GM12872 (cell line): ENCODE measurements around the gene WIPF2.

Experiments used
- TF ChIP-seq, protein P1 (sequence below): IDR thresholded peaks from 3 replicates; pipeline ENCODE4 v1.5.1; 2011; ENCODE audit warnings: low read depth, mild to moderate bottlenecking, low read length, moderate library complexity; ENCODE audit not compliant: insufficient read depth

The WIPF2 gene

DNA sequence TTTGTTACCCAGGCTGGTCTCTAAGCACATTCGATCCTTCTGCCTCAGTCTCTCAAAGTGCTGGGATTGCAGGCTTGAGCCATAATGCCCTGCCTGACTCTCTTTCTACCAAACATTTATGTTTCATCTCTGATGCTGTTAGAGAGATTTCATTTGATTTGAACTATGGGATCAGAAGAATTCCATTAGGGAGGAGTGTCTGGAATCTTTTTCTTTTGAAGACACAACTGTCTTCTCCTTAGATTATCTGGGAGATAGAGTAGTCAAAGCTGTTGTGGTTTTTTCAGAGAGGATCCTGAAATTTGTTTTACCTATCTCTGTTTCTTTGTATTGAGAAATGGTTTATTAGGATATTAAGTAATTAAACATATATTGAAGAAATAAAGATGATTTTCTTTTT is 29.4 kb downstream of the WIPF2 start:
- TF ChIP-seq, protein P1, sequence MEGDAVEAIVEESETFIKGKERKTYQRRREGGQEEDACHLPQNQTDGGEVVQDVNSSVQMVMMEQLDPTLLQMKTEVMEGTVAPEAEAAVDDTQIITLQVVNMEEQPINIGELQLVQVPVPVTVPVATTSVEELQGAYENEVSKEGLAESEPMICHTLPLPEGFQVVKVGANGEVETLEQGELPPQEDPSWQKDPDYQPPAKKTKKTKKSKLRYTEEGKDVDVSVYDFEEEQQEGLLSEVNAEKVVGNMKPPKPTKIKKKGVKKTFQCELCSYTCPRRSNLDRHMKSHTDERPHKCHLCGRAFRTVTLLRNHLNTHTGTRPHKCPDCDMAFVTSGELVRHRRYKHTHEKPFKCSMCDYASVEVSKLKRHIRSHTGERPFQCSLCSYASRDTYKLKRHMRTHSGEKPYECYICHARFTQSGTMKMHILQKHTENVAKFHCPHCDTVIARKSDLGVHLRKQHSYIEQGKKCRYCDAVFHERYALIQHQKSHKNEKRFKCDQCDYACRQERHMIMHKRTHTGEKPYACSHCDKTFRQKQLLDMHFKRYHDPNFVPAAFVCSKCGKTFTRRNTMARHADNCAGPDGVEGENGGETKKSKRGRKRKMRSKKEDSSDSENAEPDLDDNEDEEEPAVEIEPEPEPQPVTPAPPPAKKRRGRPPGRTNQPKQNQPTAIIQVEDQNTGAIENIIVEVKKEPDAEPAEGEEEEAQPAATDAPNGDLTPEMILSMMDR: no peak

DNA sequence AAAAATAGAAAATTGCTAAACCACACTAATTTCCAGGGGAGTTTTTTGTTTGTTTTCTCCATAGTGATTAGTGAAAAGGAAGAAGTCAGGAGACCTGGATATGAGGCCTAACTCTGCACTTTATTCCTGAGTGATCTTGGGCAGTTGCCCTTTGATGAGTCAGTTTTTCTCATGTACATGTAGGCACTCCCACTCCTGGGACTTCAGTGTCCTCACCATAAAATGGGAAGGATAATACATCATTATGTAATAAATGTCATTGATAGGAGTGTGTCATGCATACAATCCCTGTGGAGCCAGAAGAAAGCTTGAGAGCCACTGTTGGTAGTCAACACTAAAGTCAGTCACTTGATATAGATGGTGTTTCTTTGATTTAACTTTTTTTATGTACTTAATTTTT is 32.5 kb downstream of the WIPF2 start:
- TF ChIP-seq, protein P1: no peak

DNA sequence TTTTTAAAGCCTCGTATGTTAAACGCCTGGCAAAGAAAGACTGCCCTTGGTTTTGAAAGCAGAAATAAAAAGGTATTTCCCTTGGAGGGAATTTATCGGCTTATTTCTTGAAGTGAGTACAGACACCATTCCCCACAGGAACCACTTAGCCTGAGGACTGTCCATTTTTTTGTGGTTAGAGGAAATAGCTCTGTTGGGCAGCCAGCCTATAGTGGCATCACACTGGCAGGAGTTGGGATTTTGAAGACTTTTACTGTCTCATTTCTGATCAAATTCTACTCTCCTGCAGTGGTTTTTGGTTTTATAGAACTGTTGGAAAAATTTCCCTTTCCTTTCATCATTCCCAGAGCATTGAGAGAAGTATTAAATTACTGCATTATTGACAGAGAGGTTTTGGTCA is 34.5 kb downstream of the WIPF2 start:
- TF ChIP-seq, protein P1: no peak

DNA sequence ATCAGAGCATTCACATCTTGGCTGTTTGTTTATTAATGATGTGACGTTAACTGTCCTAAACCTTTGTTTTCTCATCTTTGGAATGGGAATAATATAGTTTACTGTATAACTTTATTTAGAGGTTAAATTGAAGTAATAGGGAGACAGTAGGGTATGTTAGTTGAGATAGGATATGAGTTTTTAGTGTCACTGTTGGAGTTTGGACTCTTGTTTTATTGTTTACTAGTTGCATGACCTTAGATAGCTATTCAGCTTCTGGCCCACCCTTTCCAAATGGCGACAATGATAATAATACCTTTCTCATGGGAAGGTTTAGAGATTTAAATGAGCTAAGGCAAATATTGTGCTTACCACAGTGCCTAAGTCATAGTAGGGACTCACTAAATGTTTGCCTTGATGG is 40.4 kb downstream of the WIPF2 start:
- TF ChIP-seq, protein P1: no peak

DNA sequence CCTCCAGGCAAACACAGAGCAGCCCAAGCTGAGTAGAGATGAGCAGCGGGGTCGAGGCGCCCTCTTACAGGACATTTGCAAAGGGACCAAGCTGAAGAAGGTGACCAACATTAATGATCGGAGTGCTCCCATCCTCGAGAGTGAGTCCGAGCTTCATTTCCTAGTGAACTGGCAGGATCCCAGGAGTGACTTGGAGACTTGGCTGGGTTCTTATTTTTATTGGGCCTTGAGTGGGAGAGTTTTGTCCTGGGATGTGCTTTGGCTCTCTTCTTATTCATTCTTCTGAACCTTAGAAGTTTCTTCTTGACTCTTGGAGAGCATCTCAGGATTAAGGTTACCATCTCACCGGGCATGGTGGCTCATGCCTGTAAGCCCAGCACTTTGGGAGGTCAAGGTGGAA is 41.4 kb downstream of the WIPF2 start:
- TF ChIP-seq, protein P1: no peak

DNA sequence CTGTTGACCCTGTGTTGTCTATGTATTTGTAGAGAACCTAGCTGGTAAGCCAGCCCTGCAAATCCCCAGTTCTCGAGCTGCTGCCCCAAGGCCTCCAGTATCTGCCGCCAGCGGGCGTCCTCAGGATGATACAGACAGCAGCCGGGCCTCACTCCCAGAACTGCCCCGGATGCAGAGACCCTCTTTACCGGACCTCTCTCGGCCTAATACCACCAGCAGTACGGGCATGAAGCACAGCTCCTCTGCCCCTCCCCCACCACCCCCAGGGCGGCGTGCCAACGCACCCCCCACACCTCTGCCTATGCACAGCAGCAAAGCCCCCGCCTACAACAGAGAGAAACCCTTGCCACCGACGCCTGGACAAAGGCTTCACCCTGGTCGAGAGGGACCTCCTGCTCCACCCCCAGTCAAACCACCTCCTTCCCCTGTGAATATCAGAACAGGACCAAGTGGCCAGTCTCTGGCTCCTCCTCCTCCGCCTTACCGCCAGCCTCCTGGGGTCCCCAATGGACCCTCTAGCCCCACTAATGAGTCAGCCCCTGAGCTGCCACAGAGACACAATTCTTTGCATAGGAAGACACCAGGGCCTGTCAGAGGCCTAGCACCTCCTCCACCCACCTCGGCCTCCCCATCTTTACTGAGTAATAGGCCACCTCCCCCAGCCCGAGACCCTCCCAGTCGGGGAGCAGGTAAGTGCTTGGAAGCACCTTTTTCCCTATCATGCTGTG is 45.5 kb downstream of the WIPF2 start:
- TF ChIP-seq, protein P1: no peak

DNA sequence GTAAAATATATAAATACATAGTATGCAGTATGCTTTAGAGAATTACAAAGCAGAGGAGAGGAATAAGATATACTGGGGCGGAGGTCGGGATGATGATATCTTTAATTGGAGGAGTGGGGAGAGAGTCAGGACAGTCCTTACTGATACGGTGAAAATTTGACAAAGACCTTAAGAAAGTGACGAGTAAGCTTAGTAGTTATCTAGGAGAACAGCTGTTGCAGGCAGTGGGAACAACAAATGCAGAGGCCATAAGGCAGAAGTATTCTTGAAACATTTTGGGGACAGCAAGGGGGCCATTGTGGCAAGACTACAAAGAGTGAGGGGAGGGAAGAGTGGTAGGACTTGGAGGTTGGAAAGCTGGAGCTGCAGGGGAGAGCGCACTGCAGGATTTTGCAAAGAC is 46.2 kb downstream of the WIPF2 start:
- TF ChIP-seq, protein P1: no peak
